ENCODE results near the gene ARHGAP30. TPM values are rescaled to one million over a fixed set of nuclear protein-coding genes. Genes with fewer than 3 reads are reported as not detected.

ARHGAP30 gene
- total and polyA plus RNA-seq, 2 of the 4 experiments (the other 2 are of a cell fraction), result 0.02 TPM; not detected in 1

DNA sequence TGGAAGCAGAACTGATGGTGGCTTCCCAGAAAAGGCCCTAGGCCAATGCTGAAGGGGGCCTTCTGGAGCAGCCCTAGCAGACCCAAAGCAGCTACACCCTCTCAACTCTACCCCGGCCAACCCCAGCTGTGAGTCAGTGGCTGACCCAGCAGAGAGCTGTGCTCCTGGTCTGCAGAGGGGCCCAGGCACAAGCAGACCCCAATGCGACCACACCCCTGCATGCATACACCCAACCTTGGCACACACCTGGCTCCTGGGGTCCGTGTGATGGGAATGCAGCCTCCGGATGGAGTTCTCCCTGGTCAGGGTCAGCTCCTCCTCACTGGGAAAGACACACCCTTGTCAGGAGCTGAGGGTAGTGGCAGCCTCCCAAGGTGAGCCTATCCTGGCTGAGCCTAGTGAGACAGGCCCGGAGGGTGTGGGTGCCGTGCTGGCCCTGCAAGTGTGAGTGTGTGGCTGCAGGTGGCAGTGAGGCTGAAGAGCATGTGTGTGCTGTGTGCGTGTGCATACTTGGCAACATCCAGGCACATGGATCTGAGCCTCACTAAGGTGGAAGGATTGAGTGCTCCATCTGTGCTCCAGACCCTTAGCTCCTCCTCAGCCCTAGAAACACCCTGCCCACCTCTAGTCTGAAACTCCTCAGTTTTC lies 3.9 kb upstream of the ARHGAP30 start:
- no peak overlapping the region for H3K14ac ChIP-seq (replicated peaks; ENCODE audit: low read depth, low read length)
- no peaks in the 10 kb centered on the region for H3K9me1 ChIP-seq (ENCODE audit: insufficient read depth, low read length)
- TF ChIP-seq, protein P1, sequence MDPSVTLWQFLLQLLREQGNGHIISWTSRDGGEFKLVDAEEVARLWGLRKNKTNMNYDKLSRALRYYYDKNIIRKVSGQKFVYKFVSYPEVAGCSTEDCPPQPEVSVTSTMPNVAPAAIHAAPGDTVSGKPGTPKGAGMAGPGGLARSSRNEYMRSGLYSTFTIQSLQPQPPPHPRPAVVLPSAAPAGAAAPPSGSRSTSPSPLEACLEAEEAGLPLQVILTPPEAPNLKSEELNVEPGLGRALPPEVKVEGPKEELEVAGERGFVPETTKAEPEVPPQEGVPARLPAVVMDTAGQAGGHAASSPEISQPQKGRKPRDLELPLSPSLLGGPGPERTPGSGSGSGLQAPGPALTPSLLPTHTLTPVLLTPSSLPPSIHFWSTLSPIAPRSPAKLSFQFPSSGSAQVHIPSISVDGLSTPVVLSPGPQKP (IDR thresholded peaks at IDR 0.05; ENCODE audit: borderline replicate concordance, low read depth, low read length), result no peak
- TF ChIP-seq MAZ (IDR thresholded peaks at IDR 0.05; ENCODE audit: borderline replicate concordance, low read depth, low read length) (no peak), RCOR1 (IDR thresholded peaks at IDR 0.05; ENCODE audit: insufficient replicate concordance, low read length) (no peak), FOS (IDR thresholded peaks at IDR 0.05; ENCODE audit: low read depth, low read length) (no peak), POLR2A (IDR thresholded peaks at IDR 0.05; ENCODE audit: low read depth, low read length) (no peak), RFX5 (IDR thresholded peaks at IDR 0.05; ENCODE audit: low read depth, low read length) (no peak), NFE2L2 (IDR thresholded peaks at IDR 0.05; ENCODE audit: low read depth, low read length) (no peak), BHLHE40 (IDR thresholded peaks at IDR 0.05; ENCODE audit: low read depth, low read length) (no peak), CHD1 (IDR thresholded peaks at IDR 0.05; ENCODE audit: low read depth, low read length) (no peak), RAD21 (IDR thresholded peaks at IDR 0.05; ENCODE audit: low read length) (no peak), MXI1 (IDR thresholded peaks at IDR 0.05; ENCODE audit: borderline replicate concordance, low read depth, low read length) (no peak), MAFK (IDR thresholded peaks at IDR 0.05; ENCODE audit: low read depth, low read length) (no peak), CEBPB (IDR thresholded peaks at IDR 0.05; ENCODE audit: low read depth, low read length) (no peak), SMC3 (IDR thresholded peaks at IDR 0.05; ENCODE audit: low read depth, low read length) (no peak)
- TF ChIP-seq, protein P2, sequence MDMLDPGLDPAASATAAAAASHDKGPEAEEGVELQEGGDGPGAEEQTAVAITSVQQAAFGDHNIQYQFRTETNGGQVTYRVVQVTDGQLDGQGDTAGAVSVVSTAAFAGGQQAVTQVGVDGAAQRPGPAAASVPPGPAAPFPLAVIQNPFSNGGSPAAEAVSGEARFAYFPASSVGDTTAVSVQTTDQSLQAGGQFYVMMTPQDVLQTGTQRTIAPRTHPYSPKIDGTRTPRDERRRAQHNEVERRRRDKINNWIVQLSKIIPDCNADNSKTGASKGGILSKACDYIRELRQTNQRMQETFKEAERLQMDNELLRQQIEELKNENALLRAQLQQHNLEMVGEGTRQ (IDR thresholded peaks at IDR 0.05; ENCODE audit: low read depth, low read length), result no peak
- TF ChIP-seq, protein P3, sequence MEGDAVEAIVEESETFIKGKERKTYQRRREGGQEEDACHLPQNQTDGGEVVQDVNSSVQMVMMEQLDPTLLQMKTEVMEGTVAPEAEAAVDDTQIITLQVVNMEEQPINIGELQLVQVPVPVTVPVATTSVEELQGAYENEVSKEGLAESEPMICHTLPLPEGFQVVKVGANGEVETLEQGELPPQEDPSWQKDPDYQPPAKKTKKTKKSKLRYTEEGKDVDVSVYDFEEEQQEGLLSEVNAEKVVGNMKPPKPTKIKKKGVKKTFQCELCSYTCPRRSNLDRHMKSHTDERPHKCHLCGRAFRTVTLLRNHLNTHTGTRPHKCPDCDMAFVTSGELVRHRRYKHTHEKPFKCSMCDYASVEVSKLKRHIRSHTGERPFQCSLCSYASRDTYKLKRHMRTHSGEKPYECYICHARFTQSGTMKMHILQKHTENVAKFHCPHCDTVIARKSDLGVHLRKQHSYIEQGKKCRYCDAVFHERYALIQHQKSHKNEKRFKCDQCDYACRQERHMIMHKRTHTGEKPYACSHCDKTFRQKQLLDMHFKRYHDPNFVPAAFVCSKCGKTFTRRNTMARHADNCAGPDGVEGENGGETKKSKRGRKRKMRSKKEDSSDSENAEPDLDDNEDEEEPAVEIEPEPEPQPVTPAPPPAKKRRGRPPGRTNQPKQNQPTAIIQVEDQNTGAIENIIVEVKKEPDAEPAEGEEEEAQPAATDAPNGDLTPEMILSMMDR (conservative IDR thresholded peaks at IDR 0.05; ENCODE audit: low read depth, low read length), result no peak
- no peak overlapping the region for H3K4me2 ChIP-seq (ENCODE audit: low read depth, low read length)
- in situ Hi-C loops (cut with MboI; ENCODE audit: low sequenced_read_pairs), result no loop called here
- no peak overlapping the region for H2BK120ac ChIP-seq (ENCODE audit: low read depth, low read length)
- H3K56ac ChIP-seq (ENCODE audit: extremely low read depth, insufficient read depth, low read length), result no peak overlapping the region
- H2AK9ac ChIP-seq (replicated peaks; ENCODE audit: low read depth, low read length, poor library complexity), result peak overlapping the region; percentile 28
- H2BK15ac ChIP-seq (ENCODE audit: low read depth, low read length), result no peak overlapping the region
- no peak overlapping the region for H3K9ac ChIP-seq (ENCODE audit: low read depth, low read length)
- no peak overlapping the region for H3K27ac ChIP-seq (ENCODE audit: insufficient read depth, low read length)
- no peak overlapping the region for H3K23ac ChIP-seq (ENCODE audit: low read depth, low read length)
- no peak overlapping the region for H3K18ac ChIP-seq (ENCODE audit: low read depth, low read length)
- DNase-seq (no peak), ATAC-seq (ENCODE audit: low read depth) (no peak)
- no peak overlapping the region for H4K8ac ChIP-seq (ENCODE audit: low read depth in 2 of 2, low read length in 2 of 2)
- no peaks in the 10 kb centered on the region for H3K79me1 ChIP-seq (ENCODE audit: low read depth in 1 of 2, low read length in 2 of 2)
- dilution Hi-C loops (cut with HindIII; ENCODE audit: low sequenced_read_pairs, unreplicated experiment), result no loop called here
- POLR2A ChIA-PET (ENCODE audit: unreplicated experiment), result no interaction called here
- H3K36me3 ChIP-seq (ENCODE audit: control insufficient read depth, insufficient read depth, low read length), result no peaks in the 10 kb centered on the region
- 81% methylated on average over 3 of the region's 7 CpGs; no CpG with 5 or more reads in 1 of the 2 experiments for WGBS, 2 experiments (ENCODE audit: extremely low coverage in 2 of 2, insufficient read length in 1 of 2)
- peak overlapping the region; percentile 23 for H2AFZ ChIP-seq (replicated peaks; ENCODE audit: low read length, poor library complexity)
- no peak overlapping the region for H2BK5ac ChIP-seq (ENCODE audit: low read depth, low read length, poor library complexity, severe bottlenecking)
- CTCF ChIA-PET, result interaction anchor here (0.5 to 0.7 kb wide), 2 partner anchors 23 to 190 kb away, joined by 3 read pairs; no protein-coding TSS in a partner anchor
- H3K4me3 ChIP-seq (ENCODE audit: insufficient read depth, low read depth, low read length), result no peak overlapping the region
- no peak overlapping the region for H4K5ac ChIP-seq (ENCODE audit: low read depth, low read length)
- no peaks in the 10 kb centered on the region; the same call in none of the 2 replicates for H4K20me1 ChIP-seq (ENCODE audit: insufficient read depth, low read length)
- H3K9me3 ChIP-seq (ENCODE audit: control insufficient read depth, insufficient read depth, low read length), result no peaks in the 10 kb centered on the region
- H2BK20ac ChIP-seq (ENCODE audit: low read depth, low read length), result no peak overlapping the region
- H3K27me3 ChIP-seq (ENCODE audit: control insufficient read depth, insufficient read depth, low read length), result no peaks in the 10 kb centered on the region
- H2AK5ac ChIP-seq (ENCODE audit: low read depth, low read length), result no peak overlapping the region
- H3K4me1 ChIP-seq (ENCODE audit: control insufficient read depth, insufficient read depth, low read length), result no peaks in the 10 kb centered on the region
- no TSS peak for BruUV-seq (replicated peaks)
- no peak overlapping the region for H3K4ac ChIP-seq (ENCODE audit: low read depth, low read length)
- intact Hi-C loops (cut with micrococcal nuclease), result loop anchor here (2.0 kb wide), 1 partner anchor 23 kb away; no protein-coding TSS in a partner anchor
- H4K91ac ChIP-seq (ENCODE audit: insufficient read depth, low read depth, low read length), result no peak overlapping the region

Measured in IMR-90 (cell line).